HT1080 (cell line): ENCODE measurements around the gene SAMD4A. TPM values are rescaled to one million over a fixed set of nuclear protein-coding genes. Genes with fewer than 3 reads are reported as not detected.
"Not testable (repeated sequence)": the region's sequence is repeated elsewhere in the genome, so short reads cannot be mapped to it uniquely, and the experiment has no call there.

Experiments
- DNase-seq: peaks from one replicate; pipeline ENCODE4 v3.0.0-alpha.2; 2015; ENCODE audit warnings: low read depth
- total RNA-seq: library from RNA; depleted of rRNA; stranded (reverse); fragments of >200 nt; shearing (Covaris generic); gene quantifications from 2 replicates; pipeline ENCODE4 v1.2.3, GENCODE V29; 2014

The SAMD4A gene
- total RNA-seq, 1 experiment from 2014 or later, result 16.3 TPM

GRCh38 chr14:54724676-54725325 lies 157.9 kb downstream of the SAMD4A start:
- DNase-seq, result no peak

GRCh38 chr14:54725998-54726397 lies 159.1 kb downstream of the SAMD4A start:
- DNase-seq, result no peak

GRCh38 chr14:54727929-54728328 lies 161.0 kb downstream of the SAMD4A start:
- no peak for DNase-seq

GRCh38 chr14:54728700-54729527 lies 162.0 kb downstream of the SAMD4A start:
- DNase-seq, result no peak

- DNase-seq, result peak; percentile 45
These were observed 163.4 kb downstream of the SAMD4A start for GRCh38 chr14:54730156-54730961.

- DNase-seq, result no peak
These were observed 168.0 kb downstream of the SAMD4A start for GRCh38 chr14:54734966-54735365.

GRCh38 chr14:54735424-54735823 lies 168.5 kb downstream of the SAMD4A start:
- DNase-seq, result no peak

- DNase-seq, result peak; percentile 79
These were observed 170.3 kb downstream of the SAMD4A start for GRCh38 chr14:54737132-54737711.

GRCh38 chr14:54738009-54738408 lies 171.1 kb downstream of the SAMD4A start:
- peak; percentile 63 for DNase-seq

- DNase-seq, result no peak
These were observed 172.6 kb downstream of the SAMD4A start for GRCh38 chr14:54739514-54739913.

- no peak for DNase-seq
These were observed 175.8 kb downstream of the SAMD4A start for GRCh38 chr14:54742492-54743350.

- no peak for DNase-seq
These were observed 176.5 kb downstream of the SAMD4A start for GRCh38 chr14:54743382-54743781.

GRCh38 chr14:54746019-54746418 lies 179.1 kb downstream of the SAMD4A start:
- no peak for DNase-seq

- DNase-seq, result no peak
These were observed 180.7 kb downstream of the SAMD4A start for GRCh38 chr14:54747616-54748015.

- DNase-seq, result no peak
These were observed 182.3 kb downstream of the SAMD4A start for GRCh38 chr14:54749180-54749579.

GRCh38 chr14:54749727-54750126 lies 182.8 kb downstream of the SAMD4A start:
- no peak for DNase-seq

GRCh38 chr14:54752611-54753010 lies 185.7 kb downstream of the SAMD4A start:
- DNase-seq, result not testable (repeated sequence)

- DNase-seq, result not testable (repeated sequence)
These were observed 186.5 kb downstream of the SAMD4A start for GRCh38 chr14:54753396-54753795.

GRCh38 chr14:54754116-54754622 lies 187.2 kb downstream of the SAMD4A start:
- DNase-seq, result no peak
